Anterior cingulate cortex (tissue), 58 donors: ENCODE data around the gene AGTR2.
"Not testable (repeated sequence)": the region's sequence is repeated elsewhere in the genome, so short reads cannot be mapped to it uniquely, and the experiment has no call there.

Source experiments
- DNase-seq, 58 donors: peaks; one replicate each; lab custom pipeline; 2025; lab: John Stamatoyannopoulos, UW

The AGTR2 gene, protein sequence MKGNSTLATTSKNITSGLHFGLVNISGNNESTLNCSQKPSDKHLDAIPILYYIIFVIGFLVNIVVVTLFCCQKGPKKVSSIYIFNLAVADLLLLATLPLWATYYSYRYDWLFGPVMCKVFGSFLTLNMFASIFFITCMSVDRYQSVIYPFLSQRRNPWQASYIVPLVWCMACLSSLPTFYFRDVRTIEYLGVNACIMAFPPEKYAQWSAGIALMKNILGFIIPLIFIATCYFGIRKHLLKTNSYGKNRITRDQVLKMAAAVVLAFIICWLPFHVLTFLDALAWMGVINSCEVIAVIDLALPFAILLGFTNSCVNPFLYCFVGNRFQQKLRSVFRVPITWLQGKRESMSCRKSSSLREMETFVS

DNA sequence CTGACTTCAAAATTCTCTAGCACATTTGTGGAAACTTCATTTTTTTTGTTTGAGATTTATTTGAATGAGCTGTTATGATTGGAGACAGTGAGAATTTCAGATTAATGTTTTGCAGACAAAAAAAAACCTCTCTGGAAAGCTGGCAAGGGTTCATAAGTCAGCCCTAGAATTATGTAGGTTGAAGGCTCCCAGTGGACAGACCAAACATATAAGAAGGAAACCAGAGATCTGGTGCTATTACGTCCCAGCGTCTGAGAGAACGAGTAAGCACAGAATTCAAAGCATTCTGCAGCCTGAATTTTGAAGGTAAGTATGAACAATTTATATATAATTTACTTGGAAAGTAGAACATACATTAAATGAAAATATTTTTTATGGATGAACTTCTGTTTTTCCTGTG lies at the start of gene AGTR2:
Gene AGTR2 (plus strand): TSS at position 234 of the 400 bp plus-strand sequence. CDS start 1,537 bp downstream, outside the sequence.
- DNase-seq: no peak

DNA sequence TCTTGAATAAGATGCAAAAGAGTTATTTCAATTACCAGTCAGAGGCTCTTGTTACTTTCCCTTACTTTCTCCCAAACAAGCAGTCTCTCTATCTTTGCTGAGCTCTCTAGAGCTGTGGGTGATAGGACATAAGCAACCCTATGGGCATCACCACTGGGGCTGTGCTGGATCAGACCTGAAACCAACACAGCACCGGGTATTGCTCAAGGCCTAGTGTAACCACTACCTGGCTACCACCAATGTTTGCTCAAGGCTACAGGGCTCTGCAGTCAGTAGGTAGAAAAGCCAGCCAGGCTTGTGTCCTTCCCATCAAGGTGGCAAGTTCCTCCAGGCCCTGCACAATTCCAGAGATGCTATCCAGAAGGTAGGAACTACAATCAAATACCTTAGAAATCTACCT lies 35.3 kb upstream of the AGTR2 start:
- no peak for DNase-seq

DNA sequence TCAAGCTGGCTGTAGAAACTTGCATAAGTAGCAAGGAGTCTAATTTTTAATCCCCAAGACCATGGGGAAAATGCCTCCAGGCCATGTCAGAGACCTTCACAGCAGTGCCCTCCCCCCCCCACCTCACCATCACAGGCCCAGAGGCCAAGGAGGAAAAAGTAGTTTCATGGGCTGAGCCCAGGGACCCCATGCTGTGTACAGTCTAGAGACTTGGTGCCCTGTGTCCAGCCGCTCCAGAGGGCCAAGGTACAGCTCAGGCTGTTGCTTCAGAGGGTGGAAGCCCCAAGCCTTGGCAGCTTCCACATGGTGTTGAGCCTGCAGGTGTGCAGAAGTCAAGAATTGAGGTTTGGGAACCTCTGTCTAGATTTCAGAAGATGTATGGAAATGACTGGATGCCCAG lies 29.3 kb upstream of the AGTR2 start:
- DNase-seq: not testable (repeated sequence)

DNA sequence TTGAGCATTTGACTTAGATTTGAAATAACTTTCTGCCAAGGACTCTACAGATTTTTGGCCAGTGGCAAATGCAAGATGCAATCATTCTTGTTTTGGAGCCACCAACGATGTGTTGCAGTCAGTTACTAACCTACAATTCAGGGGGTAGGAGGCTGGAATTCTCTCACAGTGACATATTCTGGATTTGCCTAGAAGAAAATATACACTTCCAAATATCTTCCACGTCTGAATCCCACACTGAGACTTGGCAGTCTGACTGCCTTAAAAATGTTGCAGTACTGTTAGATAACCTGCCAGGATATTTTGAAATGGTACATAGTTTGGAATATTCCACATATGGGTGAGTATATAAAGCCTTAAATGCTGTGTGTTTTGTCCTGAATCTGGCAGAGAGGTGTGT lies 27.6 kb upstream of the AGTR2 start:
- DNase-seq: peak in 3 of 58 donors; percentile 0 to 11 (median 1)

DNA sequence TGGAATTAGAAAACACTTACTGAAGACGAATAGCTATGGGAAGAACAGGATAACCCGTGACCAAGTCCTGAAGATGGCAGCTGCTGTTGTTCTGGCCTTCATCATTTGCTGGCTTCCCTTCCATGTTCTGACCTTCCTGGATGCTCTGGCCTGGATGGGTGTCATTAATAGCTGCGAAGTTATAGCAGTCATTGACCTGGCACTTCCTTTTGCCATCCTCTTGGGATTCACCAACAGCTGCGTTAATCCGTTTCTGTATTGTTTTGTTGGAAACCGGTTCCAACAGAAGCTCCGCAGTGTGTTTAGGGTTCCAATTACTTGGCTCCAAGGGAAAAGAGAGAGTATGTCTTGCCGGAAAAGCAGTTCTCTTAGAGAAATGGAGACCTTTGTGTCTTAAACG lies 2.4 kb downstream of the AGTR2 start:
- no peak for DNase-seq

DNA sequence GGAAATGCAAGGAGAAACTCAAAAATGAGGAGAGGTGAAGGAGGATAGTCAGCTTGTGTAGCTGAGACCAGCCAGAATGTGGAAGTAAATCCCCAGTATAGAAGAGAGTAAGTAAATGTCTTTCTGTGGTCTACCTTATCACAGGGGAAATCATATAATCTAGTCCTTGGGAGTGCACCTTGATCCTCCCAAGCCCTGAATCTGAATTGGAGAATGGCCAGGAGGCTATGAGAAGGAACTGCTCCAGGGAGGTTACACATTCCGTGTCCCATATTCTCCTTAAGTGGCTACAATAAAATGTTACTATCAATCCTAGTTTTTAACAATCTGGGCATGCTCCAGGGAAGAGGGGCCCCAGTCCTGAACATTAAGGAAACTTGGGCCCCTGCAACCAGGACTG lies 10.8 kb downstream of the AGTR2 start:
- no peak for DNase-seq

DNA sequence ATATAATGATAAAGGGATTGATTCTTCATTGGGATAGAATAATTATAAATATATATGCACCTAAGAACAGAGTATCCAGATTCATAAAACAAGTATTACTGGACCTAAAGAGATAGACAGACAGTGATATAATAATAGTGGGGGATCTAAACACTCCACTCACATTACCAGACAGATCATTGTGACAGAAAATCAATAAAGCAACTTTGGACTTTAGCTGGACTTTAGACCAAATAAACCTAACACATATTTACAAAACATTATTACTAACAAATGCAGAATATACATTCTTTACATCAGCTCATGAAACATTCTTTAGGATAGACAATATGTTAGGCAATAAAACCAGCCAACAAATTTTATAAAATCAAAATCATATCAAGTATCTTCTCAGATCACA lies 14.6 kb downstream of the AGTR2 start:
- no peak for DNase-seq

DNA sequence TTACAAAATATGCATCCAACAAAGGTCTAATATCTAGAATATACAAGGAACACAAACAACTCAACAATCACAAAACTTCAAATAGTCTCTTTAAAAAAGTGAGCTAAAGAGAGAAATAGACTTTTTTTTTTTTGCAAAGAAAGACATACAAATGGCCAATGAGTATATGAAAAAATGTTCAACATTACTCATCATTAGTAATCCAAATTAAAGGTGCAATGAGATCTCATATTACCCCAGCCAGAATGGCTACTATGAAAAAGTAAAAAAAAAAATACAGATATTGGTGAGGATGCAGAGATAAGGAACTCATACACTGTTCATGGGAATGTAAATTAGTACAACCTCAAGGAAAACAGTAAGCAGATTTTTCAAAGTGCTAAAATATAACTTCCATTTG lies 24.1 kb downstream of the AGTR2 start:
- DNase-seq: no peak

DNA sequence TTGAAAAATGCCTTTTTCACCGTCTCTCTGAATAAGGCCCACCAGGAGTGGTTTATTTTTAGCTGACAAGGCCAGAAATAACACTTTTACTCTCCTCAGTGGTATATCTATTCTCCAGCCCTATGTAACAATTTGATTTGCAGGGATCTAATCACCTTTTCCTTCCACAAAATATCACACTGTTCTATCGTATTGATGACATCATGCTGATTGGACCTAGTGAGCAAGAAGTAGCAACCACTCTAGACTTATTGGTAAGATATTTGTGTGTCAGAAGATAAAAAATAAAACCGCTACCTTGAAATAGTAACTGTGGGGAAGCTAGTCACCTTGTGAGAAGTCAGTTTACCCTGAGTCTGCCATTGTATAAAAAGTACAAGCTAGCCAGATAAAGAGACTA lies 27.7 kb downstream of the AGTR2 start:
- DNase-seq: no peak

DNA sequence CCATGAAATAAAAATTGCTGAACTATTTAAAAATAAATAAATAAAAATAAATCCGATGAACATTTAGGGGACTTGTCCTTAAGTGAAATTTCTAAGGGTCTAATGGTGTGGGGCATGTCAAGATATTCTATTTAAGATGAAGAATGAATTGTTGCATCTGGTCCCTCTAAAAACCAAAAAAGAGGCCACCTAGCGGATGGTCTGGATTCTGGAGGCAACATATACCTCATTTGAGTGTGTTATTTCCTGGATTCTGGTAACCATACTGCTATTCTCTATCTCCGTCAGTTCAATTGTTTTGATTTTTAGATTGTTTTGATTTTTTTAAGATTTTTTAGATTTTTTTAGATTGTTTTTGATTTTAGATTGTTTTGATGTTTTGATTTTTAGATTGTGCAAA lies 28.3 kb downstream of the AGTR2 start:
- no peak for DNase-seq

DNA sequence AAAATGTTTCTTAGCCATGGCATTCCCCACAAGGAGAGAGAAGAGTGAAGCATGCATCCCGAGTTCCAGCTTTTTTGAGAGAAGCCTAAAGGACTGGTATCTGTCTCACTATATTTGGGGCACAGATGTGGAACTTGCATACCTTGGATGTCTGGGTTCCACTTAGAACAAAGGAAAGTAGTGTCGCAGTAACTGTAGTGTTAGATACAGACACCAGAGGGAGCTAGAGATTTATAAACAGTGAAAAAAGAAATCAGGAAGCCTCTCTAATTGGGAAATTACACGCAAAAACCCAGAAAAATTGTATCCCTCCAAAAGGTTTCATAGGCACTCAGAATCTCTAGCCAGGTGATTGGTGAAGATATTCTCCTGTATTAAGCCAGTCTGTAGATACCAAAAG lies 34.4 kb downstream of the AGTR2 start:
- DNase-seq: peak in 1 of 58 donors; percentile 14

DNA sequence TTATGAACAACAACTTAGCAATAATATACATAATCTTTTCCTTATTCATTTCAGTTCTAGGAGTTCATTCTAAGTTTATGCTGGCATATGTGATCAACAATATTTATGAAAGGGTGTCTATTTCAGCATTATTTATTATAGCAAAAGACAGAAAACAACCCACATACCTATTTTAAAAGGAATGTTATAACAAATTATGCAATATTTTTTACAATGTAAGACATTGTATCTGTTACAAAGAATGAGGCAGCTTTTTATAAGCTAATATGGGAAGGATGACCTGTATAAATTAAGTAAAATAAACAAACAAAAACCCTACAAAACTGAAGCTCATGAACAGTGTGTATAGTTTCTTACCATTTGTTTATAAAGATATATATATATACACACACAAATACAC lies 42.7 kb downstream of the AGTR2 start:
- no peak for DNase-seq

DNA sequence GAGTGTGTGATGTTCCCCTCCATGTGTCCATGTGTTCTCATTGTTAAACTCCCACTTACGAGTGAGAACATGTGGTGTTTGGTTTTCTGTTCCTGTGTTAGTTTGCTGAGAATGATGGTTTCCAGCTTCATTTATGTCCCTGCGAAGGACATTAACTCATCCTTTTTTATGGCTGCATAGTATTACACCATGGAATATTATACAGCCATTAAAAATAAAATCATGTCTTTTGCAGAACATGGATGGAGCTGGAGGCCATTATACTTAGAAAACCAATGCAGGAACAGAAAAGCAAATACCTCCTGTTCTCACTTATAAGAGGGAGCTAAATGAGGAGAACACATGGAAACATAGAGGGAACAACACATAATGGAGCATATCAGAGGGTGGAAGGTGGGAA lies 46.5 kb downstream of the AGTR2 start:
- not testable (repeated sequence) for DNase-seq
